ENCODE data around the gene SLC51B.
A peak's percentile ranks its signal among the peaks of the same experiment; 100 is the strongest.

Gene SLC51B

DNA sequence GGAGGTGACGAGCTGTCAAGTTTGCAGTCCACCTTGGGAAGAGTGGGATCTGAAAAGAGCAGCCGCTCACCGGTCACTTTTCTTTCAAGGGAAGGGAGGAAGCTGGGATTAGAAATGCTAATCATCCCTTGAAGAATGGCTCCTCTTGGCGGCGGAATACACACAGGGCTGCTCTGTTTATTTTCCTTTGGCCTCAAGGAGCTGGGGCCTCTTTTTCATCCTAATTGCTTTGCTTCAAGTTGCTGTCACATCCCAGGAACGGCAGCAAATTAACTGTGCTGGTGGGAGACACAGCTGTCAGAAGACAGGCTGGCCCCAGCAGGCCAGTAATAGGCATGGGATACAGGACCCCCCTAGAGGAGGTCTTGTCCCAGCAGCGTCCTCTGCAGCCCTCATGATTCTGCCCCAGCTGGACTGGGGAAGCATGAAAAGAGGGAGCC is 38.1 kb downstream of the SLC51B start:
- TF ChIP-seq, protein P1, sequence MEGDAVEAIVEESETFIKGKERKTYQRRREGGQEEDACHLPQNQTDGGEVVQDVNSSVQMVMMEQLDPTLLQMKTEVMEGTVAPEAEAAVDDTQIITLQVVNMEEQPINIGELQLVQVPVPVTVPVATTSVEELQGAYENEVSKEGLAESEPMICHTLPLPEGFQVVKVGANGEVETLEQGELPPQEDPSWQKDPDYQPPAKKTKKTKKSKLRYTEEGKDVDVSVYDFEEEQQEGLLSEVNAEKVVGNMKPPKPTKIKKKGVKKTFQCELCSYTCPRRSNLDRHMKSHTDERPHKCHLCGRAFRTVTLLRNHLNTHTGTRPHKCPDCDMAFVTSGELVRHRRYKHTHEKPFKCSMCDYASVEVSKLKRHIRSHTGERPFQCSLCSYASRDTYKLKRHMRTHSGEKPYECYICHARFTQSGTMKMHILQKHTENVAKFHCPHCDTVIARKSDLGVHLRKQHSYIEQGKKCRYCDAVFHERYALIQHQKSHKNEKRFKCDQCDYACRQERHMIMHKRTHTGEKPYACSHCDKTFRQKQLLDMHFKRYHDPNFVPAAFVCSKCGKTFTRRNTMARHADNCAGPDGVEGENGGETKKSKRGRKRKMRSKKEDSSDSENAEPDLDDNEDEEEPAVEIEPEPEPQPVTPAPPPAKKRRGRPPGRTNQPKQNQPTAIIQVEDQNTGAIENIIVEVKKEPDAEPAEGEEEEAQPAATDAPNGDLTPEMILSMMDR (IDR thresholded peaks at IDR 0.05; ENCODE audit: low read length, missing control alignments) = peak; percentile 49
- DNase-seq (ENCODE audit: low read depth) = peak; percentile 65
- H3K4me3 ChIP-seq (replicated peaks; ENCODE audit: low read depth, low read length) = no peak overlapping the region

DNA sequence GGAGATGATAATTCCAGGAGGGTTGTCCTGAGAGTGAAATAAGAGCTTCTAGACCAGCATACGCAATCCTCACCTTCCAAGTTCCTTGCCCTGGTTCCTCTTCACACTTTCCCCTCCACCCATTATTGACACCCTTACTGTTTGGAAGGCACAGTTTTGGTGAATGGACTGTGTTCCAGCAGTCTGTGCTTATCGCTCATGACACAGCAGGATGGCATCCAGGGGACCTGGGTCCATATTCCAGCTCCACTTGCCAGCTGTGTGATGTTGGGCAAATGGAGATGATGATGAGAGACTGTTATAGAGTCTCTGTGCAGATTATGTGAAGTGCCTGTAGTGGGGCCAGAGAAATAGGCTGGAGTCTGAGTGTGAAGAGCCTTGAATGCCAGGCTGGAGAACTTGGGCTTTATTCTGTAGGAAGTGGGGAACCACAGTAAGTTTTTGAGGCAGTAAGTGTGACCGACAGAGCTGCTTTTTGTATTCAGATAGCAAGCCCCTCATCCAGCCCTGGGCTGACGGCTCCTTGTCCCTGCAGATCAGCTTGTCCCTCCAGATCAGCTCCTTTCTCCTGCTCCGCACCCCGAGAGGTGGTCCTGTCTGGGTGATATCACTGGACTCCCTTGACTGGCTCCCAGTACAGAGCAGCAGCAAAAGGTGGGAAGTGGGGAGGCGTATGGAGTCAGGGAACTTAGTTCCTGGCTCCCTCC is 39.5 kb downstream of the SLC51B start:
- no peak overlapping the region for H3K4me3 ChIP-seq (replicated peaks; ENCODE audit: low read depth, low read length)
- DNase-seq (ENCODE audit: low read depth) = no peak
- TF ChIP-seq, protein P1 (IDR thresholded peaks at IDR 0.05; ENCODE audit: low read length, missing control alignments) = no peak

DNA sequence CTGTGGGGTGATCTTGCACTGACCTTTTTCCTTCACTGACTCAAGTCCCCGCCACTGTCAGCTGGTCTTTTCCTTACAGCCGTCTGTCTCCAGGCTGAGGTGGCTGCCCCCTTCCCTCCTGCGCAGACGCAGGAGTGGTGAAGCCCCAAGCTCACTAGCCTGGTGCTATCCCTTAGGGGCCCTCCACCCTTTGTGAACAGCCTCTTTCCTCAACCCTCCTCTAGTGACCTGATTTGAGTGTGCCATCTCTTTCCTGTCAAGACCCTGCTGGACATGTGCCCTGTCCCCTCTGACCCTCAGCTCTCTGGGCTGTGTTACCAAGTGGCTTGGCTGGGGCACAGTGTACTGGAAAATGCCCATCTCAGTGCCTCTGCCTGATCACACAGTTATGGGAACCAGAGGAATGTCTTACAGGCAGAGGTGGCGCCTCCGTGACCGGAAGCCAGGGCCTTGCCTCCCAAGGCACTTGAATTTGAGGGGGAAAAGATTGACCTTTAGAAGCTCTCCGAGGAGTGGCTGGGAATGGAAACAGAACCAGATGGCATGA is 40.1 kb downstream of the SLC51B start:
- TF ChIP-seq, protein P1 (IDR thresholded peaks at IDR 0.05; ENCODE audit: low read length, missing control alignments) = no peak
- H3K4me3 ChIP-seq (replicated peaks; ENCODE audit: low read depth, low read length) = no peak overlapping the region
- no peak for DNase-seq (ENCODE audit: low read depth)

DNA sequence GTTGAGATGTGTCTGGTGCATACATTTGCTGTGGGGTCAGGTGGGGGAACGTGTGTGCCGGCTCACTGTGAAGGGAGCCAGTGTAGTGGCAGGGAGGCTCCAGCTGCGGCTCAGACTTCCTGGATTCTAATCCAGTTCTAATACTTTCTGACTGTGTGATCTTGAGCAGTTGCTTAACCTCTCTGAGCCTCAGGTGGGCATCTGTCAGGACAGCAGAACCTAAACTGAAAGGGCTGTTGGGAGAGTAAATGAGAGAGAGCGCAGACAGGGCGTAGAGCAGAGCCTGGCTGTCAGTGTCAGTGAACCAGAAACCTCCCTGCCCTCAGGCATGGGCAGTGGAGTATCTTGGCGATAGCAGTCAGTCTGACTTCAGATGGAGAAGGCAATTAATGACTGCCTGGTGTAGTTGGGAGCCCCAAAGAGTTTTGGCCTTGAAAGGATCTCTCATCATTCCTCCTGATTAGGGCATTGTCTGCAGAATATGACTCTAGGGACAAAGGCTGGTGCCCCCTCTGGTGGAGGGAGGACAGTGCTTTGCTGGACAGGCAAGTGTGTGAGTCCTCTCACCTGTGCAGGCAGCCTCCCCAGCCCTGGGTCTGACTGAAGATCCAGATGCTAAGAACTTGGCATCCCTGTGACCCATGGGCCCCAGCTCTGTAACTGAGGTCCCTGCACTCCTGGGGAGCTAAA is 40.9 kb downstream of the SLC51B start:
- no peak overlapping the region for H3K4me3 ChIP-seq (replicated peaks; ENCODE audit: low read depth, low read length)
- TF ChIP-seq, protein P1 (IDR thresholded peaks at IDR 0.05; ENCODE audit: low read length, missing control alignments) = peak; percentile 57
- DNase-seq (ENCODE audit: low read depth) = peak; percentile 39

DNA sequence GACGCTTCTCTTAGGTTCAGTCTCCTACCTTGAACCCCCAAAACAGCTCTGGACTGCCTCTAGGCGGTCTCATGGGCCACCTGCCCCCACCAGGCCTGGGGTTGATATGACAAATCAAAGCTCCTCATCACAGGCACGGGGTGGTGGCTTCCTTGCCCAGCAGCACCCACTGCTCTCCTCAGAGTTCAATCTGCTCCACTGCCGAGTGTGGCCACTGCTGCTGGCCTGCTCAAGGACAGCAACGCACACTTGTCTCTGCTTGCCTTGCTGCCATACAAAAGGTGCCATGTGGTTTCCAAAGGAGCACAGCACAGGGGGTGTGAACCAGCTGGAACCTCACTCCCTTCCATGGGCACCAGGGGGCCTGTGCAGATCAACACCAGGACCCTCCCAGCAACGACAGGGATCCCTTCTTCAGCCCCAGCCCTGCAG is 41.5 kb downstream of the SLC51B start:
- DNase-seq (ENCODE audit: low read depth) = no peak
- H3K4me3 ChIP-seq (replicated peaks; ENCODE audit: low read depth, low read length) = no peak overlapping the region
- TF ChIP-seq, protein P1 (IDR thresholded peaks at IDR 0.05; ENCODE audit: low read length, missing control alignments) = peak; percentile 25

DNA sequence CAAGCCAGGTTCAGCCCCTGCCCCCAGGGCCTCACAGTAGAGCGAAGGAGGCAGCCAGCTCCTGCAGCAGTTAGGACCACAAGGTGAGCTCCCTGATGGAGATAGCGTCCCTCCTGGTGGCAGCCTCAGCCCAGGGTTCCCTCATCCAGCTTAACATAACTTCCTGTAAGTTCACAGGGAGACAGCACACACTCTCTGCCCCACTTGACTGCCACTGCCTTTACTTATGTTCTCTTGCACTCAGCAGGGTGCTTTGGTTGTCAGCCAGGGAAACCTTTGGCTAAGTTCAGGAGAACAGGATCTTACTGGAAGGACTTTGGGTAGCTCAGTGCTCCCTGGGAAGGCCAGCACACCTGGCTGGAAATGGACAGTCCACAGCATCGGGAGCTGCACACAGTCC is 42.2 kb downstream of the SLC51B start:
- no peak overlapping the region for H3K4me3 ChIP-seq (replicated peaks; ENCODE audit: low read depth, low read length)
- DNase-seq (ENCODE audit: low read depth) = no peak
- TF ChIP-seq, protein P1 (IDR thresholded peaks at IDR 0.05; ENCODE audit: low read length, missing control alignments) = no peak

All from fibroblast of pulmonary artery (primary cell).